Spinal cord (tissue), 10 donors: Measurements from ENCODE around the gene APIP. TPM values are rescaled to one million over a fixed set of nuclear protein-coding genes. Genes with fewer than 3 reads are reported as not detected.

Experiments used
- DNase-seq, 6 donors: peaks; one replicate each; pipeline versions ENCODE4 v3.0.0 to v3.0.0-alpha.2; 2013 to 2015; ENCODE audit warnings: low spot score in 6 of 6, low read depth in 4 of 6
- H3K27ac ChIP-seq: one replicate; pipeline ENCODE4 v1.5.1; 2013; ENCODE audit warnings: low read depth, low read length, control low read depth
- H3K27me3 ChIP-seq: one replicate; pipeline ENCODE4 v1.6.1; 2013; ENCODE audit warnings: low read length; ENCODE audit not compliant: control insufficient read depth, insufficient read depth
- H3K36me3 ChIP-seq: one replicate; pipeline ENCODE4 v1.6.1; 2013; ENCODE audit warnings: low read length; ENCODE audit not compliant: control insufficient read depth, insufficient read depth
- H3K4me1 ChIP-seq: one replicate; pipeline ENCODE4 v1.6.1; 2013; ENCODE audit warnings: low read length; ENCODE audit not compliant: control insufficient read depth, insufficient read depth
- H3K4me3 ChIP-seq: one replicate; pipeline ENCODE4 v1.5.1; 2013; ENCODE audit warnings: low read depth, low read length, control low read depth
- H3K9me3 ChIP-seq: one replicate; pipeline ENCODE4 v1.6.1; 2013; ENCODE audit warnings: low read length; ENCODE audit not compliant: control insufficient read depth, insufficient read depth
- WGBS: methylation state at CpG from one replicate; pipeline ENCODE4 v1.1.5; 2013; ENCODE audit warnings: missing lambda C conversion rate; ENCODE audit not compliant: insufficient coverage; 5-methylcytosine and 5-hydroxymethylcytosine counted together
- polyA plus RNA-seq, 2 donors: library from polyadenylated mRNA; unstranded; fragments of 120-200 nt; gene quantifications; one replicate each; pipeline ENCODE4 v1.2.1, GENCODE V29; 2013; ENCODE audit not compliant: insufficient read length in 2 of 2
- total RNA-seq, 2 donors: library from RNA; depleted of rRNA in 1 of 2; stranded (reverse); fragments of 120-200 nt in 1 of 2; fragments of >200 nt in 1 of 2; gene quantifications; one replicate each; pipeline versions ENCODE4 v1.2.3 to v1.2.4, GENCODE V29; 2013 to 2014
- donor health status: healthy.

The APIP gene
- total and polyA plus RNA-seq, 4 donors = 24.2 to 43.1 (median 32.6) TPM

DNA sequence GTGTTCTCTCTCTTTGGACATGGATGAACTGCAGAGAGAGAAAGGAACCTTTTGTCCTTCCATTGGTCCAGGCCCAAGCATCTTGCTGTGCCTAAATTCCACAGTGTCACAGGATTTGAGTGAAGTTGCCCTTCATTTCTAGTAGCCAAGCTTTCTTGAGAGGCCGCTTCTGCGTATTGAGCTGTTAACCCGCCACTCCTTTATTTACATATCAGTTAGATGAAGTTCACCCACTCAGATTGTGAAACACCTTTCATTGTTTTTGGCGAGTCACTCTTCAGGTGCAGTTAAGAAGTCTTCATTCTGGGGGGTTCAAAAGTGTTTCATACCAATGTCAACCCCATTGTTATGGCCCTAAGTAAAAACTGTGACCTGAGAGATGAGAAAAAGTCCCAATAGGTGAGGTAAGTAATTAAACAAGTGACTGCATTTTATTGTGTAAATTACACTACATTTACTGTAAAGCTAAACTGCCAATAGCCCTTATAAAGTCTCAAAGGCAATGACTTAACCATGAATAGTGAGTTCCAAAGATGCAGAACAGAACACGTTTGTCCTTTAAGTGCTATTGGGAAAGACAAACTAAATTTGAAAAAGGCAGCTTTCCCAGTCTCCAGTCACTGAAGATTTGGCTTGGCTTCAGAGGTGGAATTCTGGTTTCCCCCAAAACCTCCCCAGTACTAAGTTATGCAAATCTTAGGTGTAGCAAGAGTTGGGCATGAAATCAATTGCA lies 61.0 kb downstream of the APIP start:
- DNase-seq = no peak
- Histone ChIP-seq H3K27ac (no peak overlapping the region), H3K9me3 (no peaks in the 10 kb centered on the region), H3K4me3 (no peak overlapping the region), H3K36me3 (no peaks in the 10 kb centered on the region), H3K27me3 (no peaks in the 10 kb centered on the region), H3K4me1 (no peaks in the 10 kb centered on the region)
- no CpG with 5 or more reads among the region's 5 CpGs for WGBS

DNA sequence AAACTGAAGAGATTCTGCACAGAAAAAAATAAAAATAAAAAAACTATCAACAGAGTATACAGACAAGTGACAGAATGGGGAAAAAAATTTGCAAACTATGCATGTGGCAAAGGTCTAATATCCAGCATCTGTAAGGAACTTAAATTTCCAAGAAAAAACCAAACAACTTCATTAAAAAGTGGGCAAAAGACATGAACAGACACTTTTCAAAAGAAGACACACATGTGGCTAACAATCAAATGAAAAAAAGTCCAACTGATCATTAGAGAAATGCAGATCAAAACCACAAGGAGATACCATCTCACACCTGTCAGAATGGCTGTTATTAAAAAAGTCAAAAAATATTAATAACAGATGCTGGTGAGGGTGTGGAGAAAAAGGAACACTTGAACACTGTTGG lies 64.3 kb downstream of the APIP start:
- DNase-seq = no peak
- H3K27me3 ChIP-seq = no peaks in the 10 kb centered on the region

DNA sequence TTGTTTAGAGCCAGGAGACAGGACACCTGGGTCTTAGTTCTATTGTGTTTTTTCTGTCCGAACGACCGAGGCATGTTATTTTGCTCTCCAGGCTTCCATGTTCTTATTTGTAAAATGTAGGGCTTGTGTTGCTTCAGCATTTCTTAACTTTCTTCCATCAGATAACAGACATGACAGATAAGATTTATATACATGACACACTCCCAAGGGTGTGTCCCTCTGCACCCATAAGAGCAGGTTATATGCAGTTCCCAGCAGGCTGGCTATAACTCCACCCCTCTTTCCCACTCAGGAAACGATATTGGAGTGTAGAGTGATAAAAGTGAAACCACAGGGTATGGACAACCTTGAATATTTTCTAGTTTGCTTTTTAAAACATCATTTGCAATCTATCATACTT lies 65.8 kb downstream of the APIP start:
- Histone ChIP-seq H3K4me1 (no peaks in the 10 kb centered on the region), H3K4me3 (no peak overlapping the region), H3K9me3 (no peaks in the 10 kb centered on the region), H3K36me3 (no peaks in the 10 kb centered on the region), H3K27ac (no peak overlapping the region), H3K27me3 (no peaks in the 10 kb centered on the region)
- no peak for DNase-seq
- WGBS = 60% methylated on average over 2 of the region's 4 CpGs

More for the DNA sequence above, 64.3 kb downstream of the APIP start:
- no peaks in the 10 kb centered on the region for H3K9me3 ChIP-seq
- no peaks in the 10 kb centered on the region for H3K4me1 ChIP-seq
- no peaks in the 10 kb centered on the region for H3K36me3 ChIP-seq
- H3K4me3 ChIP-seq = no peak overlapping the region
- no peak overlapping the region for H3K27ac ChIP-seq

DNA sequence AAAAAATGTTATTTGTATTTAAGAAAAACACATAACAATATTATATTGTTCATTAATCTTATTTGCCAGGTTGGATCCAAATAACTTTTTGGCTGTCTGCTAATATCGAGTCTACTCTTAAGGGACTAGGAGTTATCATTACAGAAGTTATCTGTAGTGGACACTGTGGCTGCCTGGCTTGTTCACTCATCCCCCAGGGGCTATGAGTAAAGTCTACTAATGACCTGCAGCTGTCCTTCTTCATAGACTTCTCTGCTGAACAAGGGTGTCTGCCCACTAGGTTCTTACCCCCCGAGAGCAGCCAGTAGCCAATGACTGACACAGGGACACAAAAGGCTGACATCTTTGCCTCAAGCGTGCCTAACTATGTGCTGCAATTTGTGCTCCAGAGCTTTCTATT lies 69.7 kb downstream of the APIP start:
- H3K4me3 ChIP-seq = no peak overlapping the region
- WGBS = 100% methylated on average over 2 of the region's 3 CpGs
- H3K4me1 ChIP-seq = no peaks in the 10 kb centered on the region
- no peak overlapping the region for H3K27ac ChIP-seq
- no peaks in the 10 kb centered on the region for H3K27me3 ChIP-seq
- no peaks in the 10 kb centered on the region for H3K9me3 ChIP-seq
- no peaks in the 10 kb centered on the region for H3K36me3 ChIP-seq
- DNase-seq = no peak

DNA sequence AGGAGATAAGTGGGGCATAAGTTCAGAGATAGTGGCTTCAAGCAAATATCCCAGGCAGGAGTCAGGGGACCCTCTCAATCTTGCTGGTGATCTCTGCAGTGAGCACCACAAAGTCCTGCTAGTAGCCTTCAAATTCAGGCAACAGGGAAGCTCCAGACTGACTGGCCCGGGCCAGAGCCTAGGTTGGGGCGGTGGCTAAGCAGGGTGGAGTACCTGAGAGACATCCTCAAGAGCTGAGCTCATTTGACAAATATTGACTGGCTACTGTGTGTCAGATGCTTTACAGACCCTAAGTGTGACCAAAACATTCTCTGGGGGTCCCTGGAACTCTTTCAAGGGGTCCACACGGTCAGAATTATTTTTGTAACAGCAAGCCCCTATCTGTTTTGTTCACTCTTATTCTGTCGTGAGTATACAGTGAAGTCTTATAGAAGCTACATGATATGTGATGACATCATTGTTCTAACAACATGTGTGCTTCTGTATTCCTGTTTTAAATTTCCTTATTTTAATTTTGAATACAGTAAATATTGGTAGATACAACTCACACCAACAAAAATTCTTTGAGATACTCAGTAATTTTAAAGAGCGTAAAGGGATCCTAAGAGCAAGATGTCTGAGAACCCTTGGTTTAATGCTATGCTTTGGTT lies 71.6 kb downstream of the APIP start:
- H3K36me3 ChIP-seq = no peaks in the 10 kb centered on the region
- DNase-seq = no peak
- no peak overlapping the region for H3K27ac ChIP-seq
- no peak overlapping the region for H3K4me3 ChIP-seq
- H3K27me3 ChIP-seq = no peaks in the 10 kb centered on the region
- H3K4me1 ChIP-seq = no peaks in the 10 kb centered on the region
- 92% methylated on average over 2 of the region's 5 CpGs for WGBS
- no peaks in the 10 kb centered on the region for H3K9me3 ChIP-seq

DNA sequence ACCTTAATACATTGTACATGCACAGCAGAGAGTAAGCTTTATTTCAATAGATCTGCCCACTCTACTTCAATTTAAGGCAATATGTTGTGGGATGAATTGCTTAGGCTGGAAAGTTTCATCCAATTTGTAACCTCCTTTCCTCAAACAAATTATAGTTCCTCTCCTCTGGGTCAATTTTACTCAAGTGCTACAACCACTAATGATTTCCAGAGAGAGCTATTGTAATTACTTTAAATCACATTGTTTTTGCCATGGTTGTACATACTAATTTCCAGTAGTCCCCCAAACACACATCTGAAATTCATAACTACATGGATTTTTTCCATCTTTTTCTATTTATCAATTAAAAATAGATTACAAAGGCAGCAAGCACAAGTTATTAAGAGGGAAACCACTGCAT lies 72.9 kb downstream of the APIP start:
- H3K36me3 ChIP-seq = no peaks in the 10 kb centered on the region
- no peak overlapping the region for H3K27ac ChIP-seq
- no peaks in the 10 kb centered on the region for H3K4me1 ChIP-seq
- H3K4me3 ChIP-seq = no peak overlapping the region
- peak in 2 of 6 donors; percentile 26 to 93 for DNase-seq
- H3K27me3 ChIP-seq = no peaks in the 10 kb centered on the region
- no peaks in the 10 kb centered on the region for H3K9me3 ChIP-seq

DNA sequence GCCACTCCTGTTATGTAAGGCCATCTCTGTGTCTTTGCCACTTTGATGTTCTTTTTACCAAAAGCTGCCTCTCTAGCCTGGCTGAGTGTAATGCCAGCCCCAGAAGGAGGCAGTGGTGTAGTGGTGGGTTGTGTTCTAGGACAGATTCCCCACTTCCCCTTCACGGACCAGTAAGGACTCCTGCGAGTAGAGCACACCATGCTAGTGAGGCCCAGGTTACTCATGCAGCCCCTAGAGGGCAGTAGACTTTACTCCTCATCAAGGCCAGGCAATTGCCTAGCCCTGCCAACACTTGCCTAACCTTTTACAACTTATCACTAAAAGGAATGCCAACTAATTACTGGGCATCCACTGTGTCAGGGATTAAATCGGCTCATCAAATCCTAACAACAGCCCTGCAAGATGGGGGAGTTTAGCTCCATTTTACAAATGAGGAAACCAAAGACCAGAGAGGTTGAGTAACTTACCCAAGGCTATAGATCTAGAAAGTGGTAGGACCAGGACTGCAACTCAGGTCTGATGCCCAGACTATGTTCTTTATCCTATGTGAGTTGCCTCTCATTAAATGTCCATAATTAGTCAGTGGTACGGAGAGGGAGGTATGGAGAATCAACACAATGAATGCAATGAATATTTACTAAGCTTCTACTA lies 75.3 kb downstream of the APIP start:
- no peak overlapping the region for H3K4me3 ChIP-seq
- WGBS = 43% methylated on average over 2 of the region's 4 CpGs

DNA sequence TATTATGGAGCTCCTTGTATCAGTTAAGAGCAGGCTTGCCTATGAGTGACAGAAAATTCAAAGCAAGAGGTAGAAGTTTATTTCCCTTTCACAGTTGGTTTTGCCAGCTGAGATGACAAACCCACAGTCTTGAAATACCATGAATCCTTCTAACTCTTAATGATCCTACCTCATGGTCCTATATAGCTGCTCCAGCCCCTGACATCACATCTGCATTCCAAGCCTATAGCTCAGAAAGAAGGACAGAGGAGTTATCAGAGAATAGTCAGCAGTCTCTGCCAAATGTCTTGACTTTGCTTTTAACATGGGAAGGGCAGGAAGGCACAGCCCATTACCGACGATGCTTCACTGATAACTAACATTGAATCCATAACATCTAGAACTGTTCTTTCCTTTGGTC lies 76.2 kb downstream of the APIP start:
- H3K36me3 ChIP-seq = no peaks in the 10 kb centered on the region
- no peaks in the 10 kb centered on the region for H3K4me1 ChIP-seq
- WGBS = 100% methylated on average over 2 of the region's 2 CpGs
- no peaks in the 10 kb centered on the region for H3K9me3 ChIP-seq
- no peak overlapping the region for H3K27ac ChIP-seq
- no peak overlapping the region for H3K4me3 ChIP-seq
- H3K27me3 ChIP-seq = no peaks in the 10 kb centered on the region
- DNase-seq = no peak

More for the DNA sequence above, 75.3 kb downstream of the APIP start:
- no peak overlapping the region for H3K27ac ChIP-seq
- H3K36me3 ChIP-seq = no peaks in the 10 kb centered on the region
- H3K4me1 ChIP-seq = no peaks in the 10 kb centered on the region
- H3K27me3 ChIP-seq = no peaks in the 10 kb centered on the region
- DNase-seq = no peak
- no peaks in the 10 kb centered on the region for H3K9me3 ChIP-seq

DNA sequence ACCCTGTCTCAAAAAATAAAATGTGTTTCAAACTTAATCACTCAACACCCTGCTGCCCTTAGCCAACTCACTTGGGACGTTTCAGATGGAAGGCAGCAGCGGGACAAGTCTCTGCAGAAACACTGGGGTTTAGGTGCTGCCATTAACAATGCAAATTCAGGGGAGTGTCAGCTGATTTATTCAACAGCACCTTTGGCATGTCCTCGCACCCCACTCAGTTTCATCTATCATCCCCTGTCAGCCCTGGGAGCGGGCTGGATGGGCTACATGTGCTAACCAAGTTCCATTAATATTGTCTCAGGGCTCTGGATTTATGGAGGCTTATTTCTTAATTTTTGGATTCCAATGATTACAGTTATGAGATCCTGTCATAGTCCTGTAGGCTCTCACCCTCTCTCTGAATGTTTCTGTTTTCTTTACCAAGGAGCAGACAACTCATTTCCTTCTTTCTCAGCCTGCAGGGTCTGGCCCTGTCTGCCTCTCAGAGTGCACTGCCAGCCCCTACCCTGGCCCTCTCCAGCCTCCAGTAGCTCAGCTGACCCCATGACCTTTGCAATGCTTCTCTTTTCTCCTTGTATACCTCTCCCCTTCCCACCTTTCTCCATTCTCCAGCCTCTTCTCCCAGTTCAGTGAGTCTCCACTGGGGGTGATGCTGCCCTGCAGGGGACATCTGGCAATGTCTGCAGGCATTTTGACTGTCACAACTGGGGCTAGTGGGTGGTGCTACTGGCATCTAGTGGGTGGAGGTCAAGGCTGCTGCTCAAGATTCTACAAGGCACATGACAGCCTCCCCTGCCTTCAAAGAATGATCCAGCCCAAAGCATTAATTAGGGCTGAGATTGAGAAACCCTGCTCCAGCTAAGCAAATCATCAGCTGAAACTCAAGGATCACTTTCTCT lies 79.0 kb downstream of the APIP start:
- H3K36me3 ChIP-seq = no peaks in the 10 kb centered on the region
- no peaks in the 10 kb centered on the region for H3K4me1 ChIP-seq
- no peak overlapping the region for H3K27ac ChIP-seq
- no peaks in the 10 kb centered on the region for H3K27me3 ChIP-seq
- no peak overlapping the region for H3K4me3 ChIP-seq
- no peak for DNase-seq
- H3K9me3 ChIP-seq = no peaks in the 10 kb centered on the region
- WGBS = 74% methylated on average over 2 of the region's 4 CpGs
